PFSK-1 (cell line): ENCODE data around the gene PALLD.

Experiments used
- POLR2AphosphoS5 ChIP-seq: IDR thresholded peaks from 2 replicates; pipeline ENCODE4 v1.6.1; 2012; ENCODE audit warnings: low read depth, mild to moderate bottlenecking, control low read depth, low read length, moderate library complexity
- SIN3A ChIP-seq: IDR thresholded peaks from 2 replicates; pipeline ENCODE4 v1.6.1; 2012; ENCODE audit warnings: mild to moderate bottlenecking, low read length, moderate library complexity, borderline replicate concordance; ENCODE audit not compliant: insufficient read depth
- TAF1 ChIP-seq: IDR thresholded peaks from 2 replicates; pipeline ENCODE4 v1.6.1; 2012; ENCODE audit warnings: low read length, control low read depth, borderline replicate concordance; ENCODE audit not compliant: insufficient read depth

DNA sequence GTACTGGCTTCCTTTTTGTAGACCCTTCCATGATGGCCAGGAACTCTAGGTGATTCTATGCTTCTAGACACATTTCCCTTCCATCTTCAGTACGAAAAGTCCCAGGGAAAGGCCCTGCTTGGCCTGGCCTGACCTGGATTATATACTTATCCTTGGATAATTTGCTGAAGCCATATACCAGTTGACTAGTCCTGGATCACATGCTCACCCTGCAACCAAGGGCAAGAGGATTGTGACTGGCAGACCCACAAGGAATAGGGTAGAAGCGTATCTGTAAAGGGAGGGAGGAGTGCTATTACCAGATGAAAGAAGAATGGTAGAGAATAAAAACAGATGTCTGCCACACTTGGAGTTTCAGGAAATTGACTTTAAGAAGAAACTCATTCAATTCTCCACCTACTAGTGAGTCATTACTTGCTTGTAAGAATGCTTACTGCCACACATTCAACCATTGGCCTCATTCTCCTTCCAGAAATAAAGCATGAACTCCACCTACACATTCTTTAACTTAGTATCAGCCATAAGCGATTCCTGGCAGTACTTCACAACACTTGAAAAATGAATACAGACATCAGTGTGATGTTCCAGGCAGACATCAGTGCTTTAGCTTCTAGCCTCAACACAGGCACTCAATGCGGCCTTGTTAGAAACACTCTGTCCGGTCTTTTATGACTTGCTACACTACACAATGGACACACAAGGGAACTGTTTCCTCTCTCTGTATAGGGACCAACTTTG is 371.4 kb downstream of the PALLD start:
- TF ChIP-seq POLR2AphosphoS5 (no peak), TAF1 (no peak), SIN3A (no peak)
